ENCODE results near the gene EFNB1. TPM values are rescaled to one million over a fixed set of nuclear protein-coding genes. Genes with fewer than 3 reads are reported as not detected.

The EFNB1 gene
- polyA plus RNA-seq, 1 donor, result 87.7 TPM

DNA sequence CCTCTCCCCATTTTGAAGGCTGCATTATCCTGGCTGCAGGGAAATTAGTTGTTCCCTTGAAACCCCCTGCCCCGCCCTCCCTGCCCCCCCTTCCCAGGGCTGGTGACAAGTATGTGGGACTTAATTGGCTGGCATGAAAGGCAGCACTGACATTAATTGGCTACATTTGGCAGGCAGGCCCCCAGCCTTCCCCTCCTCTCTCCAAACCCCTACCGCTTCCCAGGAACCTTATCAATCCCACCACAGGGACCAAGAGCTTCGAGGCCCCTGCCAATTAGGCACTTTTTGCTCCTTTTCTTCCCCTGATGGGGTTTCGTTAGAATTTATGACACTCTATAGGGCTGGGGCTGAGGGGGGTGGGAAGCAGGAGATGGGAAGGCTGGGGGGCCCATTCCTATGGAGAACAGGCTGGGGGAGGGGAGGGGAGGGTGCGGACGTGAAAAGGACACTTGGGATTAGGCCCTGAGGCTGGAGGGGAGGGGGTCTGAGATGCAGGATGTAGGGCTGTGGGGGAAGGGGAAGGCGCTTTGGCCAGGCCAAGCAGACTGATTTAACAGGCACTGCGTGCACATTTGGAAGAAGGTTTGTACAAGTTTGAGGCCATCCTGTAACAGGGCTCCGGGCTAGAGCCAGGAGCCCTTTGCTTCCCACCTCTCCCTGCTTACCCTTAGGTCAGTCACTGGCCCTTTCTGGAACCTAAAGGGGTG, 52.2 kb downstream of the EFNB1 start:
- no peak for DNase-seq

DNA sequence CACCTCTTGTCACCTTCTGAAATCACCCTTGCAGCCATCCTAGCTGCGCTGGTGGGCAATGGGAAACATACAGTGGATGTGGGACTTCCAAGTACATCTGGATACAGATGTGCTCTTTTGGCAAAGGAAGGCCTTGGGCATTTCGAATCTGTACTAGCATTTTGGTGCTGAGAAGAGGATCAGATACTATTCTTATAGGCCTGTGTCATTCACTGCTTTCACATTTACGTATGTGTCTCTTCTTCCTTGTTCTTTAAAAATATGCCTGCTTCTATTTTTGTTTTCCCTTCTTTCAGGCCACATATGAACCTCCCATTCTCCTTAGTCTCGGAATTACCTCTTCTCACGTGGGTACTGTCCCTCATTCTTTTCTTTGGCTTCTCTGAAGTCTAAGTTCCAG, 53.1 kb downstream of the EFNB1 start:
- no peak for DNase-seq

GRCh38 chrX:68883800-68884199, 55.0 kb downstream of the EFNB1 start:
- DNase-seq, result no peak

DNA sequence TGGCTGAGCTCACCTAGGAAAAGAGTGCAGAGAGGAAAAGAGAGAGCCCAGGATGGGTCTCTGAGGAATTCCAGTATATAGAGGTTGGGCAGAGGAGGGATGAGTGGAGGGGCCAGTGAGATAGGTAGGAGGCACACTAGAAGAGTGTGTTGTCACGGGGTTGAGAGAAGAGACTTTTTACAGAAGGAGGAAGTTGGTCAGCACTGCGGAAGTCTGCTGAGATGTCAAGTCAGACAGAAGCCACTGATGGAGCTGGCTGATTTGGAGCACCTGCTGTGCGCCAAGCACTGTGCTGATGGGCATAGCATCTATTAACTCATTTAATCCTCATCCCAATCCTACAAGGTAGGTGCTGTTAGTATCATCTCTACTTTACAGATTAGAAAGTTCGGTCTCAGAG, 60.4 kb downstream of the EFNB1 start:
- no peak for DNase-seq

Other genes starting within 250 kb of the EFNB1 start
- gene STARD8, start 181.4 kb upstream of the EFNB1 start, polyA plus RNA-seq (ENCODE audit: insufficient read length), result 17.4 TPM